Heart right ventricle (tissue), 16 donors: ENCODE results near the gene SRGAP2C. TPM values are rescaled to one million over a fixed set of nuclear protein-coding genes. Genes with fewer than 3 reads are reported as not detected.
"Not testable (repeated sequence)": the region's sequence is repeated elsewhere in the genome, so short reads cannot be mapped to it uniquely, and the experiment has no call there.

Experiments used
- ATAC-seq, 8 donors: fragments of 200-7000 bp; cut with Tn5 transposase; one replicate each; pipeline ENCODE4 v1.9.1; 2020; ENCODE audit warnings: mild to moderate bottlenecking in 8 of 8, moderate library complexity in 8 of 8, moderate number of reproducible peaks in 1 of 8
- DNase-seq, 2 donors: peaks; one replicate each; pipeline ENCODE4 v3.0.0-alpha.2; 2020
- H3K27ac ChIP-seq, 10 donors: fragments of 200-600 bp; sonication (generic) in 2 of 10; one replicate each; pipeline versions ENCODE4 v1.5.0 to v1.8.0; 2020 to 2022; ENCODE audit warnings: mild to moderate bottlenecking in 3 of 10
- H3K27me3 ChIP-seq, 7 donors: fragments of 200-600 bp; one replicate each; pipeline ENCODE4 v1.8.0; 2021 to 2022; ENCODE audit warnings: mild to moderate bottlenecking in 2 of 7
- H3K36me3 ChIP-seq, 9 donors: fragments of 200-600 bp; sonication (generic) in 1 of 9; one replicate each; pipeline versions ENCODE4 v1.5.0 to v1.8.0; 2020 to 2022; ENCODE audit warnings: mild to moderate bottlenecking in 2 of 9
- H3K4me1 ChIP-seq, 9 donors: fragments of 200-600 bp; sonication (generic) in 1 of 9; one replicate each; pipeline versions ENCODE4 v1.5.0 to v1.8.0; 2020 to 2022; ENCODE audit warnings: mild to moderate bottlenecking in 4 of 9
- H3K4me3 ChIP-seq, 10 donors: fragments of 200-600 bp; sonication (generic) in 2 of 10; one replicate each; pipeline versions ENCODE4 v1.5.0 to v1.8.0; 2020 to 2022; ENCODE audit warnings: mild to moderate bottlenecking in 7 of 10, moderate library complexity in 2 of 10
- H3K9me3 ChIP-seq, 11 donors: fragments of 200-600 bp in 10 of 11; sonication (generic) in 2 of 11; one replicate each; pipeline versions ENCODE4 v1.5.0 to v1.8.0; 2013 to 2022; ENCODE audit warnings: mild to moderate bottlenecking in 2 of 11, control low read depth in 1 of 11, moderate library complexity in 1 of 11
- WGBS, 2 donors: extraction: QIAGEN DNeasy Blood & Tissue Kit; methylation state at CpG; one replicate each; pipeline ENCODE4 v1.1.7; 2013; ENCODE audit warnings: inconsistent platforms in 1 of 2; 5-methylcytosine and 5-hydroxymethylcytosine counted together
- intact Hi-C, 10 donors: fragments of 100-400 bp; cut with DNase I; formaldehyde crosslinking; loops; one replicate each; pipeline versions ENCODE4 v1.11.1 to v1.14.2; 2022
- polyA plus RNA-seq, 2 donors: library from polyadenylated mRNA; stranded (reverse); fragments of 200-250 nt; gene quantifications; one replicate each; pipeline ENCODE4 v1.2.3, GENCODE V29; 2013
- total RNA-seq, 10 donors: library from RNA; stranded (reverse); fragmentation: NEBNext Ultra II Directional in 3 of 10; extraction: Animal tissue kit (Norgen Biotek cat#: 25700) in 3 of 10; gene quantifications; one replicate each; pipeline versions ENCODE4 v1.2.1 to v1.2.4, GENCODE V29; 2021 to 2023
- TF ChIP-seq, protein P1 (sequence below), 9 donors: fragments of 200-600 bp; sonication (generic) in 2 of 9; IDR thresholded peaks; one replicate each; pipeline versions ENCODE4 v1.5.0 to v1.8.0; 2021 to 2022; ENCODE audit warnings: antibody characterized with exemption in 9 of 9, mild to moderate bottlenecking in 5 of 9, moderate library complexity in 1 of 9
- donor health status: Arrhythmogenic right ventricular cardiomyopathy.
- donor health status: ischemic (EF 13 %, LVEDD 7.1; RV severe dilation, severe dysfunction).
- donor health status: healthy with polysubstance abuse.
- donor health status: DM: no; HTN: yes; CAD: no.
- donor health status: DM: no; HTN: no; CAD: no.
- donor health status: ischemic (EF 25% LVEDD 6.9; RV normal size, moderate dysfunction).
- donor health status: ischemic (EF 25% LVEDD 5.7; RV mildly dilated, moderate dysfunction).
- donor health status: healthy.
- donor health status: DM: yes; HTN: yes; CAD: no.
- donor health status: Ischemic cardiomyopathy.
- donor health status: ischemic (EF 35%, LVEDD 5.7; RV mildly dilated, moderate dysfunction).
- donor health status: nonischemic (EF 11% LVEDD 7.7; RV severe dilation, severe dysfunction).
- donor health status: DM: yes; HTN: yes; CAD: no.
- donor health status: PGD.
- donor health status: ischemic (EF 29% LVEDD 5.4; RV normal size, mild dysfunction).
- donor health status: nonischemic (EF 23%, LVEDD 6.1; RV moderate dilation, normal function).

The SRGAP2C gene
- total and polyA plus RNA-seq, 12 donors = 3.3 to 13.4 (median 9.5) TPM

DNA sequence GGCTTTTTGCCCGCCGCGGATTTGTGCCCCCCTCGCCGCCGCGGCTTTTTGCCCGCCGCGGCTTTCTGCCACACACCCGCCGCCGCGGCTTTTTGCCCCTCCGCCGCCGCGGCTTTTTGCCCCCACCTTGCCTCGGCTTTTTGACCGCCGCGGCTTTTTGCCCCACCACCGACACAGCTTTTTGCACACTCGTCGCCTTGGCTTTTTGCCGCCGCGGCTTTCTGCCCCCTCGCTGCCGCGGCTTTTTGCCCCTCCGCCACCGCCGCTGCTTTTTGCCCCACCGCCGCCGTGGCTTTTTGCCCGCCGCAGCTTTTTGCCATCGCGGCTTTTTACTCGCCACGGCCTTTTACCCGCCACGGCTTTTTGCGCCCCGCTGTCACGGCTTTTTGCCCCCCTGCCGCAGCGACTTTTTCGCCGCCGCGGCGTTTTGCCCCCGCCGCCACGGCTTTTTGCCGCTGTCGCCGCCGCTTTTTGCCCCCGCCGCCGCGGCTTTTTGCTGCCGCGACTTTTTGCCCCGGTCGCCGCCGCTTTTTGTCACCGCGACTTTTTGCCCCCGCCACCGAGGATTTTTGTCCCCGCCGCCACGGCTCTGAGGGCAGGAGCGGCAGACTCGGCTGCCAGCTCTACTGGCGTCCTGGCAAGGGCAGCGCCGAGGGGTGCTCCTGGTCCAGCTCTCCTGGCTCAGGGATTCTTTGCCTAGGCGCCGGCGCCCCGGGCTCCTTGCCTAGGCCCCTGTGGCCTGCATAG is 211.7 kb downstream of the SRGAP2C start:
- Histone ChIP-seq H3K27ac (peak overlapping the region in 7 of 10 donors; percentile 3 to 79 (median 53)), H3K27me3 (peaks cover 0 to 14% (median 0%) of the 10 kb centered on the region in 7 donors), H3K9me3 (peaks cover 0 to 16% (median 0%) of the 10 kb centered on the region in 11 donors), H3K4me3 (peak overlapping the region; percentile 21 to 66 (median 54))
- H3K36me3 ChIP-seq, intact Hi-C loops, H3K4me1 ChIP-seq: not testable (repeated sequence)
- DNase-seq (peak in 1 of 2 donors; percentile 43), ATAC-seq (peak in 1 of 8 donors; percentile 25)
- whole genome bisulfite sequencing, 2 donors = 7% methylated on average over 68 to 73 of the region's 88 CpGs
- TF ChIP-seq, protein P1, sequence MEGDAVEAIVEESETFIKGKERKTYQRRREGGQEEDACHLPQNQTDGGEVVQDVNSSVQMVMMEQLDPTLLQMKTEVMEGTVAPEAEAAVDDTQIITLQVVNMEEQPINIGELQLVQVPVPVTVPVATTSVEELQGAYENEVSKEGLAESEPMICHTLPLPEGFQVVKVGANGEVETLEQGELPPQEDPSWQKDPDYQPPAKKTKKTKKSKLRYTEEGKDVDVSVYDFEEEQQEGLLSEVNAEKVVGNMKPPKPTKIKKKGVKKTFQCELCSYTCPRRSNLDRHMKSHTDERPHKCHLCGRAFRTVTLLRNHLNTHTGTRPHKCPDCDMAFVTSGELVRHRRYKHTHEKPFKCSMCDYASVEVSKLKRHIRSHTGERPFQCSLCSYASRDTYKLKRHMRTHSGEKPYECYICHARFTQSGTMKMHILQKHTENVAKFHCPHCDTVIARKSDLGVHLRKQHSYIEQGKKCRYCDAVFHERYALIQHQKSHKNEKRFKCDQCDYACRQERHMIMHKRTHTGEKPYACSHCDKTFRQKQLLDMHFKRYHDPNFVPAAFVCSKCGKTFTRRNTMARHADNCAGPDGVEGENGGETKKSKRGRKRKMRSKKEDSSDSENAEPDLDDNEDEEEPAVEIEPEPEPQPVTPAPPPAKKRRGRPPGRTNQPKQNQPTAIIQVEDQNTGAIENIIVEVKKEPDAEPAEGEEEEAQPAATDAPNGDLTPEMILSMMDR (IDR thresholded peaks at IDR 0.05) = peak in 1 of 9 donors; percentile 14

- H3K4me1 ChIP-seq, intact Hi-C loops, H3K36me3 ChIP-seq, DNase-seq, ATAC-seq: not testable (repeated sequence)
- 34 to 60% methylated on average over 10 to 18 of the region's 22 CpGs for WGBS, 2 donors
- Histone ChIP-seq H3K4me3 (peak overlapping the region; percentile 21 to 66 (median 54)), H3K27me3 (peaks cover 0 to 14% (median 0%) of the 10 kb centered on the region in 7 donors), H3K27ac (peak overlapping the region in 7 of 10 donors; percentile 3 to 79 (median 53)), H3K9me3 (peaks cover 0 to 16% (median 0%) of the 10 kb centered on the region in 11 donors)
Observed at GRCh38 chr1:121397101-121397500, 212.3 kb downstream of the SRGAP2C start.

DNA sequence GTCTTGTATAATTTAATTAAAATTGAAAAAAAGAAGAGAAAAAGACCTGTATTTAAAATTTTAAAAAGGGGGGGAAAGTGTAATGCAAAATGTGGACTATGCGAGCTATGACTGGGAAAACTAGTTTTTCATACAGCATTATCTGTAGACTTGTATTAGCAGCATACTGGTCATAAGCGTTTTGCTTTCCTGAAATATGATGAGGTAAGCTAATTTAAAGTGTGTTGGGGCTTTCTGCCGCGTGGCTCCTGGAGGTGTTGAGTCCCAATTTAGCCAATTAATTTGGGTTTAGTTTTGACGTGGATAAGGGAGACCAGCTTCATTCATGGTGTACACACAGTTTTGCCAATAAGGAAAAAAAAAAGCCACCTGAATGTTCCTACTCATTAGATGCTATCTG is 214.4 kb downstream of the SRGAP2C start:
- 71 to 88% methylated on average over 4 to 5 of the region's 5 CpGs for WGBS, 2 donors
- Histone ChIP-seq H3K27me3 (peaks cover 0 to 14% (median 0%) of the 10 kb centered on the region in 7 donors), H3K9me3 (peaks cover 0 to 16% (median 0%) of the 10 kb centered on the region in 11 donors)
- intact Hi-C loops, H3K4me3 ChIP-seq, H3K27ac ChIP-seq, ATAC-seq, H3K4me1 ChIP-seq, H3K36me3 ChIP-seq, DNase-seq: not testable (repeated sequence)

DNA sequence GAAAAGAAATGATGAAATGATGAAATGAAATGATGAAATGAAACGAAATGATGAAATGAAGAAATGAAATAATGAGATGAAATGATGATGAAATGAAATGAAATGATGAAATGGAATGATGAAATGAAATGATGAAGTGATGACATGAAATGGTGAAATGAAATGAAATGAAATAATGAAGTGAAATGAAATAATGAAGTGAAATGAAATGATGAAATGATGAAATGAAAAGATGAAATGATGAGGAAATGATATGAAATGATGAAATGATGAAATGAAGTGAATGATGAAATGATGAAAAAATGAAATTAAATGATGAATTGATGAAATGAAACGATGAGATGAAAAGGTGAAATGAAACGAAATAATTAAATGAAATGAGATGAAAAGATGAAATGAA is 215.3 kb downstream of the SRGAP2C start:
- ATAC-seq = not testable (repeated sequence)

GRCh38 chr1:121400541-121401310 is 216.0 kb downstream of the SRGAP2C start:
- H3K27ac ChIP-seq, ATAC-seq, H3K4me3 ChIP-seq, DNase-seq, H3K4me1 ChIP-seq, H3K36me3 ChIP-seq, H3K27me3 ChIP-seq, intact Hi-C loops: not testable (repeated sequence)
- H3K9me3 ChIP-seq = peaks cover 0 to 16% (median 0%) of the 10 kb centered on the region in 11 donors
- 87 to 89% methylated on average over 6 of the region's 6 CpGs for WGBS, 2 donors

More for the DNA sequence above, 215.3 kb downstream of the SRGAP2C start:
- WGBS, 2 donors = 93 to 94% methylated on average over 3 of the region's 3 CpGs
- Histone ChIP-seq H3K27me3 (peaks cover 0 to 10% (median 0%) of the 10 kb centered on the region in 7 donors), H3K9me3 (peaks cover 0 to 16% (median 0%) of the 10 kb centered on the region in 11 donors)
- H3K4me1 ChIP-seq, DNase-seq, H3K4me3 ChIP-seq, intact Hi-C loops, H3K27ac ChIP-seq, H3K36me3 ChIP-seq: not testable (repeated sequence)

GRCh38 chr1:121401375-121401955 is 216.7 kb downstream of the SRGAP2C start:
- H3K27me3 ChIP-seq, H3K36me3 ChIP-seq, intact Hi-C loops, H3K4me1 ChIP-seq, ATAC-seq, DNase-seq, H3K27ac ChIP-seq, H3K4me3 ChIP-seq: not testable (repeated sequence)
- H3K9me3 ChIP-seq = peaks cover 0 to 16% (median 0%) of the 10 kb centered on the region in 11 donors
- 66 to 75% methylated on average over 22 of the region's 26 CpGs for WGBS, 2 donors

DNA sequence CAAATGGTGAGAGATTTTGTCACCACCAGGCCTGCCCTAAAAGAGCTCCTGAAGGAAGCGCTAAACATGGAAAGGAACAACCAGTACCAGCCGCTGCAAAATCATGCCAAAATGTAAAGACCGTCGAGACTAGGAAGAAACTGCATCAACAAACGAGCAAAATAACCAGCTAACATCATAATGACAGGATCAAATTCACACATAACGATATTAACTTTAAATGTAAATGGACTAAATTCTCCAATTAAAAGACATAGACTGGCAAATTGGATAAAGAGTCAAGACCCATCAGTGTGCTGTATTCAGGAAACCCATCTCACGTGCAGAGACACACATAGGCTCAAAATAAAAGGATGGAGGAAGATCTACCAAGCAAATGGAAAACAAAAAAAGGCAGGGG is 218.5 kb downstream of the SRGAP2C start:
- WGBS, 2 donors = 91 to 92% methylated on average over 6 of the region's 7 CpGs
- ATAC-seq, H3K4me3 ChIP-seq, H3K27ac ChIP-seq, intact Hi-C loops, H3K36me3 ChIP-seq, H3K27me3 ChIP-seq, DNase-seq, H3K4me1 ChIP-seq: not testable (repeated sequence)
- peaks cover 0 to 16% (median 0%) of the 10 kb centered on the region in 11 donors for H3K9me3 ChIP-seq
